ENCODE results near the gene ZNF724.
"Not testable (repeated sequence)": the region's sequence is repeated elsewhere in the genome, so short reads cannot be mapped to it uniquely, and the experiment has no call there.

Gene ZNF724

DNA sequence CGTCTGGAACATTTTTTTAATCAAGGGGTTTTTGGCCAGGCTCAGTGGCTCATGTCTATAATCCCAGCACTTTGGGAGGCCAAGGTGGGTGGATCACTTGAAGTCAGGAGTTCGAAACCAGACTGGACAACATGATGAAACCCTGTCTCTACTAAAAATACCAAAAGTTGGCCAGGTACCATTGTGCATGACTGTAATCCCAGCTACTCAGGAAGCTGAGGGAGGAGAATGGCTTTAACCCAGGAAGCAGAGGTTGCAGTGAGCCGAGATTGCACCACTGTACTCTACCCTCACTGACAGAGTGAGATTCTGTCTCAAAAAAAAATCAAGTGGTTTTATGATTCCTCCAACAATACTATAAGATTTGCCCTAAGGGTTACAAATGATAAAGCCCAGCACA, 3.1 kb upstream of the ZNF724 start:
- DNase-seq (ENCODE audit: low spot score); FAIRE-seq: not testable (repeated sequence)

GRCh38 chr19:23241419-23241818, 8.8 kb downstream of the ZNF724 start:
- FAIRE-seq (no peak), DNase-seq (ENCODE audit: low spot score) (no peak)

DNA sequence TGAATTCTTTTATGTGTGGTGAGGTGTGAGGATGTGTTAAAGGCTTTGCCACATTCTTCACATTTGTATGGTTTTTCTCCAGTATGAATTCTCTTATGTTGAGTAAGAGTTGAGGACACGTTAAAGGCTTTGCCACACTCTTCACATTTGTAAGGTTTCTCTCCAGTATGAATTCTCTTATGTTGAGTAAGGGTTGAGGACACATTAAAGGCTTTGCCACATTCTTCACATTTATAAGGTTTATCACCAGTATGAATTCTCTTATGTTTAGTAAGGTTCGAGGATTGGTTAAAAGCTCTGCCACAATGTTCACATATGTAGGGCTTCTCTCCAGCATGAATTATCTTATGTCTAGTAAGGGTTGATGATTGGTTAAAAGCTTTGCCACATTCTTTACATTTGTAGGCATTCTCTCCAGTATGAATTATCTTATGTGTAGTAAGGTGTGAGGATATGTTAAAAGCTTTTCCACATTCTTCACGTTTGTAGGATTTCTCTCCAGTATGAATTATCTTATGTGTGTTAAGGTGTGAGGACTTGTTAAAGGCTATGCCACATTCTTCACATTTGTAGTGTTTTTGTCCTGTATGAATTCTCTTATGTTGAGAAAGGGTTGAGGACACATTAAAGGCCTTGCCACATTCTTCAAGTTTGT, 27.1 kb downstream of the ZNF724 start:
- no peak for DNase-seq (ENCODE audit: low spot score)

DNA sequence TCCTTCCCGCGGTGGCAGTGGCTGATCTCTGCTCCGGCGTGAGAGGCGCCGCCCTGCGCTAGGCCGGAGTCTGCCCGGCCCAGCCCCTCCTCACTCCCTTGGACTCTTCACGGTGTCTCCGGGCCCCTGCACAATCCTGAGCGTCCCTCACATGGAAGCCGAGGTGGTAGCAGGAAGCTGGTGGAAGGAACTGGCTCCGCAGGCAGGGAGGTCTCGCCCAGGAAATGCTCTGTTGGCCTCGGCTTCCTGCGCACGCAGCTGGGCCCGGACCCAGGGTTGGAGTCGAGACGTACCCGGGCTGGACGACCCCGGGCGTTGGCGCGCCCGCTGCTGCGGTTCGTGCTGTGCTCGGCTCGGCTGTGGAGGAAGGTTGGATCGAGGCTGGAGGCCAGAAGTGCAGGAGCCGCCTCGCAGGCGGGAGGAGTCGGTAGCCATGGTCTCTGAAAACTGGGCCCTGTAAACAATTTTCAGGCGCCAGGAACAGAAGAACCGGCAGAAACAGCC, 46.3 kb downstream of the ZNF724 start:
- no peak for FAIRE-seq
- DNase-seq (ENCODE audit: low spot score): no peak

More for the DNA sequence above, 27.1 kb downstream of the ZNF724 start:
- no peak for FAIRE-seq

DNA sequence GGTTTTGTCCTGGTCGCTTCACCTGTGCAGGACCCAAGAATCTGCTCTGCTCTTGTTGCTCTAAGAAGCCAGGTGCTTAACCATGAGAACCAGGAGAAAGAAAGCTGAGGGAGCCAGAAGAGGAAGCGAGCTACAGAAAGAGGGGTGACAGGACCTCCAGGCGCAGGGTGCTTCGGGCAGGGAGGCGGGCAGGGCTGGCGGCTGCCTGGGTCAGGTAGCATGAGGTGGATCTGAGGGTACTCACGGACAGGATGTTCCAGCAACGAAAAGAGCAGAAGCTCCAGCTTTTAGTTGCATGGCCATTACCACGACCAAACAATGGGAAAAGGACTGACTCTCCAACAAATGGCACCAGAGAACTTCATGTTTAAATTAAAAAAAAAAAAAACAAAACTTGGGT, 59.9 kb downstream of the ZNF724 start:
- FAIRE-seq (no peak), DNase-seq (ENCODE audit: low spot score) (no peak)

DNA sequence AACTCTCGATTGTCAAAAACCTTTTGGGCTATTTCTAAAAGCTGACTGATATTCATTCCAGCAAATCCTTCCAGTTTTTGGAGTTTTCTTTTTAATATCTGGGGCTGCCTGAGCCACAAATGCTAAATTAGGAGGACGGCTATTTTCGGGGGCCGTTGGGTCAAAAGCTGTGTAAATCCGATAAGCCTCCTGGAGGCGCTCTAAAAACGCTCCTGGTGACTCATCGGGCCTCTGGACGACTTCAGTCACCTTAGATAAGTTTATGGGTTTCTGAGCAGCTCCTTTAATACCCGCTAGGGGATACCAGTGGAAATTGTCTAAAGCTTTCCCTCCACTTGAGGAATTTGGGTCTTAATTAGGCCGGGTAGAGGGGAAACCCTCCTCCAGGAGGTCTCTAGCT, 66.9 kb downstream of the ZNF724 start:
- DNase-seq (ENCODE audit: low spot score) (no peak), FAIRE-seq (no peak)

Measured in RCC 7860 (cell line).